Fibroblast of lung (primary cell): ENCODE measurements around the gene FZR1.

ENCODE experiments used
- EZH2 ChIP-seq: IDR thresholded peaks from 2 replicates; pipeline ENCODE4 v1.5.1; 2012; ENCODE audit warnings: low read length, control low read depth, mild to moderate bottlenecking; ENCODE audit errors: missing control alignments
- TF ChIP-seq, protein P1 (sequence below), 2 donors: IDR thresholded peaks in 1 of 2; conservative IDR thresholded peaks in 1 of 2; 1 replicate in 1 of 2; 2 replicates in 1 of 2; pipeline ENCODE4 v1.5.1; 2011 to 2012; ENCODE audit warnings: low read length in 2 of 2, control low read depth in 1 of 2, inconsistent platforms in 1 of 2, low read depth in 1 of 2, mild to moderate bottlenecking in 1 of 2

GRCh38 chr19:3470500-3471128 is 35.5 kb upstream of the FZR1 start:
- TF ChIP-seq, protein P1, sequence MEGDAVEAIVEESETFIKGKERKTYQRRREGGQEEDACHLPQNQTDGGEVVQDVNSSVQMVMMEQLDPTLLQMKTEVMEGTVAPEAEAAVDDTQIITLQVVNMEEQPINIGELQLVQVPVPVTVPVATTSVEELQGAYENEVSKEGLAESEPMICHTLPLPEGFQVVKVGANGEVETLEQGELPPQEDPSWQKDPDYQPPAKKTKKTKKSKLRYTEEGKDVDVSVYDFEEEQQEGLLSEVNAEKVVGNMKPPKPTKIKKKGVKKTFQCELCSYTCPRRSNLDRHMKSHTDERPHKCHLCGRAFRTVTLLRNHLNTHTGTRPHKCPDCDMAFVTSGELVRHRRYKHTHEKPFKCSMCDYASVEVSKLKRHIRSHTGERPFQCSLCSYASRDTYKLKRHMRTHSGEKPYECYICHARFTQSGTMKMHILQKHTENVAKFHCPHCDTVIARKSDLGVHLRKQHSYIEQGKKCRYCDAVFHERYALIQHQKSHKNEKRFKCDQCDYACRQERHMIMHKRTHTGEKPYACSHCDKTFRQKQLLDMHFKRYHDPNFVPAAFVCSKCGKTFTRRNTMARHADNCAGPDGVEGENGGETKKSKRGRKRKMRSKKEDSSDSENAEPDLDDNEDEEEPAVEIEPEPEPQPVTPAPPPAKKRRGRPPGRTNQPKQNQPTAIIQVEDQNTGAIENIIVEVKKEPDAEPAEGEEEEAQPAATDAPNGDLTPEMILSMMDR (conservative IDR thresholded peaks at IDR 0.05 in 1 of 2, IDR thresholded peaks at IDR 0.05 in 1 of 2; ENCODE audit: low read depth in 1 of 2, low read length in 2 of 2), result no peak
- no peak for TF ChIP-seq EZH2
